HG03469 (cell line): ENCODE measurements around the gene CELSR2.
"Not testable (repeated sequence)": the region's sequence is repeated elsewhere in the genome, so short reads cannot be mapped to it uniquely, and the experiment has no call there.

Experiments
- ATAC-seq: cut with Tn5 transposase; IDR thresholded peaks from one replicate; pipeline ENCODE4 v1.9.1; 2021; ENCODE audit warnings: mild to moderate bottlenecking, moderate library complexity, moderate number of reproducible peaks; ENCODE audit not compliant: unreplicated experiment

The CELSR2 gene

GRCh38 chr1:109248797-109249629, at the start of gene CELSR2:
Gene CELSR2, plus strand, starts transcription at chr1:109249539. Its CDS starts 541 bp downstream, at chr1:109250080.
- ATAC-seq = peak; percentile 51

DNA sequence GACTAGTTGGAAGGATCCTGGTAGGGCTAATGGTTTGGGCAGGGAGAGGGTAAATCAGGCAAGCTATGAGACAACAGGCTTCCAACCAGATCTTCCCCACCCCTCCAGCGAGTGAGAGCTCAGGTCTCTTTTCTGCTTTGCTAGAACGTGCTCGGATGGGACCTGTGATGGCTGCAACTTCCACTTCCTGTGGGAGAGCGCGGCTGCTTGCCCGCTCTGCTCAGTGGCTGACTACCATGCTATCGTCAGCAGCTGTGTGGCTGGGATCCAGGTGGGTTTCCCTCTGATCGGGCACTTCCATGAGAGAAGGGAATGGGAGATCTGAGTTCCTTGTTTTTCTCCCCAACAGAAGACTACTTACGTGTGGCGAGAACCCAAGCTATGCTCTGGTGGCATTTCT, 49.6 kb upstream of the CELSR2 start:
- no peak for ATAC-seq

- no peak for ATAC-seq
Measured at GRCh38 chr1:109201123-109201703, 48.1 kb upstream of the CELSR2 start.

GRCh38 chr1:109204484-109204883, 44.9 kb upstream of the CELSR2 start:
- no peak for ATAC-seq

DNA sequence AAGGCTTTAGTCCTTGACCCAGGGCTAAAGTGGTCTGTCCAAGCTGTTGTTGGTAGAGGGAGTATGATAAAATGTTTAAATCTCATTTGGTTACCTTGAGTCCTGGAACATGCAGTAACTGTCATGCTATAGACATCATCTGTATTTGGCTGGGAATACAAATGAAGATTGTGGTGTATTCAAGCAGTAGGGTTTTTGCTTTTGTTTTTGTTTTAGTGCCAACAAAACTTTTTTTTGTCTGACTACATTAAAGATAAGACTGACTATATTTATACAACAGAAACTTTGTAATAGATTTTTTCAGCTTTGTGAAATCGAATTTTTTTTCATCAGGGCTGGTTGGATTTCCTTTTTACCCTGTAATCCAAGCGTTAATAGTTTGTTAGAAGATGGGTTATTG, 43.0 kb upstream of the CELSR2 start:
- no peak for ATAC-seq

DNA sequence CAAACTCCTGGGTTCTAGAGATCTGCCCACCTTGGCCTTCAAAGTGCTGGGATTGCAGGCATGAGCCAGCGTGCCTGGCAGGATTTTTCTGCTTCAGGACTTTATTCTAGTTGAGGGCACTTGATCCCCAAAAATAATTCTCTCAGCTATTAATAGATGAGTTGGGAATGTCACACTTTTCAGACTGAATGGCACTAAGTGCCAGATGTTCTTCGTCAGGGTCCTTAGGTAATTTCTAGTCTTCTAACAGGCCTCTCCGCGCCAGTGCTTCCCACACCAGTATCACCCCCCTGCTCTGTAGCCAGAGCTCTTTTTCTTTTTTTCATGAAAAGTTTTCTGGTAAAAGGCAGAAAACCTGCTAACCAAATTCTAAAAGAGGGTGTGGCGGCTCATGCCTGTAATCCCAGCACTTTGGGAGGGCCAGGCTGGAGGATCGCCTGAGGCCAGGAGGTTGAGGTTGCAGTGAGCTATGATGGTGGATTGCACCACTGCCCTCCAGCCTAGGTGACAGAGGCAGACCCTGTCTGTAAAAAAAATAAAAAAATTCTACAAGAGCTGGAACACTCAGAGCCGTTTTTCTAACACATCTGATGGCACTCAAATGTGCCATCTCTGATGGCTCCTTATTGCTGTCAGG, 41.8 kb upstream of the CELSR2 start:
- ATAC-seq = no peak

DNA sequence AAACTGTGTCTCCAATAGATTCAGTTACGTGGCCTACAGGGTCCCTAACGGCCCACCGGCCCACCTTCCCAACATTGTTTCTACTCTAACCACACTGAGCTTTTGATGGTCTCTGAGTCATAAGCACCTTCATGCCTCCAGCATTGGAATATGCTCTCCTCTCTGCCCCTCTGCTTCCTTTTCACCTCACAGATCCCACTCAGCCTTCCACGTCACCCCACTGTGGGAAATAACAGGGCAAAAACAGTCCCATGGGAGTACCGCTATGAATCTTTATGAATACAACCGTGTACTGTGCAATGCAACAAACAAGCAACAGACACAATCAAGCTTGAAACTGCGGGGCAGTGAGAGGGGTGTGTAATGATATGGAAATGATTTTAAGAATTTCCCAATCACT, 40.9 kb upstream of the CELSR2 start:
- no peak for ATAC-seq

DNA sequence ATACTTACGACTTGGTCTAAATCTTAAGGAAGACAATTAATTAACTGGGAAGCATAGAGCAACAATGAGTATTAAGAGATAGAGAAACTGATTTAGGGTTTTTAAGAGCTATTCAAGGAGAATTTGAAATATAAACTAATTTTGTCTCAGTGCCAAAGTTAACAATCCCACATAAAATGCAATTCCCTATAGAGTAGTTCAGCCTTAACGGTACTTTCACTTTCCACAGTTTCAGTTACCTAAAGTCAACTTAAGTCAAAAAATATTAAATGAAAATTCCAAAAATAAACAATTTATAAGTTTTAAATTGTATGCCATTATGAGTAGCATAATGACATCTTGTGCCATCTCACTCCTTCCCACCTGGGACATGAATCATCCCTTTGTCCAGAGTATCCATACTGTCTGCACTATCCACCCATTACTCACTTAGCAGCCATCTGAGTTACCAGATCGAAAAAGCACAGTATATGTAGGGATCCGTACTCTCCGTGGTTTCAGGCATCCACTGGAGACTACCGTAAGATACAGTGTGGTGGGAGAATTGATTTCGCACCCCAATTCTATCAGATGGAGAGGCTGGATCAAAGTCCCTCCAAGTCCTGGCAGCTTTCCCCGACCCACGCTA, 40.4 kb upstream of the CELSR2 start:
- no peak for ATAC-seq

DNA sequence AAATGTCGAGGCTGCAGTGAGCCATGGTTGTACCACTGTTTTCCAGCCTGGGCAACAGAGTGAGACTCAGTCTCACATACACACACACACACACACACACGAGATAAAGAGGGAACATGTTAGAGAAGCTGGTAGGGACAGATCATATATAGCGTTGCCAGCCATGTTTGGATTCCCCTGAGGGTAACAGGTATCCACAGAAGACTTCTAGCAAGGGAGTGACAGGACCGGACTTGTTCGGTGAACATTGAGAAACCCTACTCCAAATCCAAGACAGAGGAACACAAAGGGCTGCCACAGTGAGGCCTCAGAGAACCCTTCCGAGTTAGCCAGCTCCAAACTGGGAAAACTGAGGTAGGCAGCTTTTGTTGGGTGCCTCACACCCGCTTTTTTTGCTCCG, 39.3 kb upstream of the CELSR2 start:
- no peak for ATAC-seq

DNA sequence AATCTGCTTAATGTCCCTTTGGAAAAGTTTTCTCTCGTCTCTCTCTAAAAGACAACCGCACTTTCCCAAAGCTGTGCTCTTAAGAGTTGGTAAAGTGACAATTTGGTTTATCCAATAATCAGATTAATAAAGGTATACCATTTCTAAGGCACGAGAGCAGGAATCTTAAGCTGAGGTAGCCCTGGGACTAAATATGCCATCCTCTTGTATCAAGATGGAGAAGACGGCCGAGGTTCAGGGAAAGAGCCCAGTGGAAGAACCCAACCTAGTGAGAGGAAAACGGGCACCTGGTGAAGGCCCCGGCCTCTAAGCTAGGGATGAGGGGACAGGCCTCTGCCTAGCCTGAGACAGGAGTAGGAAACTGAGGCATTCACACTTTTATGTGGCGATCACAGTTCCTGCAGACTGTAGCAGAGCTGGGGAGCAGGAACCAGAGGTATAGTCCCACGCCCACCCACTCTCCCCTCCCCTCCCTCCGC, 36.0 kb upstream of the CELSR2 start:
- ATAC-seq = no peak

GRCh38 chr1:109213824-109214693, 35.3 kb upstream of the CELSR2 start, which contains the start of gene SARS1:
Gene SARS1, plus strand, starts transcription at chr1:109213918. Its CDS starts 75 bp downstream, at chr1:109213993.
- peak; percentile 70 for ATAC-seq

DNA sequence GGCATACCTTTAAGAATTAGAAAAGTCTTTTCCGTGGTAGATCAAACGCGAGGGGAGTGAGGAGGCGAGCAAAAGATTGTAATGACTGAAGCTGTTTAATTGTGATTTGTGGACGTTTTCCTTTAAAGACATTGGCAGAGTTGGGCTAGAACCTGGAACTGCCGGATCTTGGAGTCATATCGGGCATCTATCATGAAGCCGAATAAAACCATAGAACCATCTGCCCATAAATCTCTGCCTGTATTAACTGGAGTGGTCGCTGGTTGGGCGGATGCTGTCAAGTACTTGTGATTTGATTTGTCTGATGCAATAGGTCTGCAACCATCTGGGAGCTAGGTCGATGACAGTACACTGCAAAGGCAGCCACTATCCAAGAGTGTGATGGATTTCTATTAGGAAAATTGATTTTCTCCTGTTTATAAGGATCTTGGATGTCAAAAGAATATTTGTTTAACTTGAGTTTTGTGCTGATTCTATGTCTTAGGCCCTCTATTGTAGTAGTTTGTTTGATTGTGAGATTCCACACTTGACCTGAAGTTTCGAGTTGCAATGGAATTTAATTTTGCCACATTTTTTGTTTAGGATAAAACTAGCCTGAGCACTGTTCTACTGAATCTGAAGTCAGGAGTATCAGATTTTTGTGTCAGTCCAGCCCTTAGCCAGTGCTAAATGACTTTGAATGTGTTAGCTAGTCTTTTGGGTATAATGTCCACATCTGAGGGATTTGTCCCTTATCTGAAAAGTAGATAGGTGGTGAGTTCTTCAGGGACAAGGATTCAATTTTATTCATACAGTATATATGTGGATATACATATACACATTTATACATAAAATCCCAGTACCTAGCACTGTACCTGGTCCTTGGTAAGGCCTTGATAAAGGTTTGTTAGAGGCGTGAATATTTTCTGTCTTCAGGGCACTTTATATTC, 34.4 kb upstream of the CELSR2 start:
- no peak for ATAC-seq

DNA sequence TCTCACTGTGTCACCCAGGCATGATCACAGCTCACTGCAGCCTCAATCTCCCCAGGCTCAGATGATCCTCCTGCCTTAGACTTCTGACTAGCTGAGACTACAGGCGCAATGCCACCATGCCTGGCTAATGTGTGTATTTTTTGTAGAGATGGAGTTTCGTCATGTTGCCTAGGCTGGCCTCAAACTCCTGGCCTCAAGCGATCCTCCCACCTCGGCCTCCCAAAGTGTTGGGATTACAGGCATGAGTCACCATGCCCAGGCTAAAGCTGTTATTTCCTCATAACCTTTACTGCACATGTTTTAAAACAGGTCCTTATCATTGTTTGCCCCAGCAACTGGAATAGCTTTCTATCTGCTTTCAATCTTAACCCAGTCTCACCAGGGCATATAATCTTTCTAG, 32.7 kb upstream of the CELSR2 start:
- no peak for ATAC-seq

DNA sequence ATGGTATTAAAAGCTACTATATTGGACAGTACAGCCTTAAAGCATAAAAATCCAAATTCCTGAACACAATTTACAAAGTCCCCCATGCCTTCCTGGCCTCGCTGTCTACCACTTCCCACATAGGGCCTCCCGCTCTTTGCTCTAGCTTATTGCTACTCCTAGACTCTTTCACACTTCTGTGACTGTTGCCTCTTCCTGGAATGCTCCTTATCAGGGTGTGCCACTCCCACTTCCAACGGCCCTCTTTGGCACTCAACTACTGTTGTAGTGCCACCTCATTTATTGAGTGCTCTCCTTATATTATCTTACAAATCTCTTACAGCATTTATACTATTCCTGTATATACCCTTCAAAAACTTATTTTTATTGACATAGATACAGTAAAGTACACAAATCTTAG, 30.8 kb upstream of the CELSR2 start:
- ATAC-seq = no peak

DNA sequence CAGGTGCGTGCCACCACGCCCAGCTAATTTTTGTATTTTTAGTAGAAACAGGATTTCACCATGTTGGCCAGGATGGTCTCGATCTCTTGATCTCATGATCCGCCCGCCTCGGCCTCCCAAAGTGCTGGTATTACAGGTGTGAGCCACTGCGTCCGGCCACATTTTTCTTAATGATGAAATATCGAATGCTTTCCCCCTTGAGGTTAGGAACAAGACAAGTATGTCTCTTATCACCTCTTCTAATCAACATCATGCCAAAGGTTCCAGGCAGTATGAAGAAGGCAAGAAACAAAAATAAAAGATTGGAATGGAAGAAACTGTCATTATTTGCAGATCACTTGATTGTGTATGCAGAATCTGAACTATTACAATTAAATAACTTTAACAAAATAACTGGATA, 28.1 kb upstream of the CELSR2 start:
- not testable (repeated sequence) for ATAC-seq

- no peak for ATAC-seq
Measured at GRCh38 chr1:109225308-109225707, 24.0 kb upstream of the CELSR2 start.

GRCh38 chr1:109225711-109226445, 23.5 kb upstream of the CELSR2 start:
- ATAC-seq = no peak

GRCh38 chr1:109228167-109228566, 21.2 kb upstream of the CELSR2 start:
- no peak for ATAC-seq
